GM21717 (cell line): Measurements from ENCODE around the gene CCNG1.

ENCODE experiments used
- ATAC-seq: cut with Tn5 transposase; IDR thresholded peaks from one replicate; pipeline ENCODE4 v1.9.1; 2021; ENCODE audit warnings: mild to moderate bottlenecking, moderate library complexity; ENCODE audit not compliant: unreplicated experiment

Gene CCNG1

GRCh38 chr5:163489055-163489744, 51.8 kb downstream of the CCNG1 start:
- ATAC-seq: no peak

GRCh38 chr5:163489745-163490075, 52.3 kb downstream of the CCNG1 start:
- no peak for ATAC-seq
